Measurements from ENCODE around the gene TMEM94.

TMEM94 gene

GRCh38 chr17:75530837-75531720 is 74.6 kb downstream of the TMEM94 start:
- no peak for DNase-seq

- DNase-seq, result no peak
Measured at GRCh38 chr17:75531721-75532072, 75.3 kb downstream of the TMEM94 start.

DNA sequence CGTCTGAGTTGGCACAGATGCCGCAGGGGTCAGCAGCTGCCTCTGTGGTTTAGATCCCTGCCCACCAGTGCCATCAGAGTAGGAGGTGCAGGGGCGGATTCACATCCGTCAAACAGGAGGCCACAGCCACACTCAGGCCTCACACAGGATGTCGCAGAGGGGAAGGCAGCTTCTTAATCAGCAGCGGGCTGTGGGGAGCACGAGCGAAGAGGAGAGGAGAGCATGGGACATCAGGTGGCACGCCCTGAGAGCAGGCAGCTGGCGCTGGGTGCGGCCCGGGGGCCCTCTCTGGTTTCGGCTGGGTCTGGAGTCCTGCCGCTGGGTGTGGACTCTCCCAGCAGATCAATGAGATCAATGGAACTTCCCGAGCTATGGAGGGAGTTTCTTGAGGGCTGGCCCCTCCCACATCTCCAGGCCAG is 78.7 kb downstream of the TMEM94 start:
- DNase-seq, result peak in 1 of 2 donors; percentile 21

DNA sequence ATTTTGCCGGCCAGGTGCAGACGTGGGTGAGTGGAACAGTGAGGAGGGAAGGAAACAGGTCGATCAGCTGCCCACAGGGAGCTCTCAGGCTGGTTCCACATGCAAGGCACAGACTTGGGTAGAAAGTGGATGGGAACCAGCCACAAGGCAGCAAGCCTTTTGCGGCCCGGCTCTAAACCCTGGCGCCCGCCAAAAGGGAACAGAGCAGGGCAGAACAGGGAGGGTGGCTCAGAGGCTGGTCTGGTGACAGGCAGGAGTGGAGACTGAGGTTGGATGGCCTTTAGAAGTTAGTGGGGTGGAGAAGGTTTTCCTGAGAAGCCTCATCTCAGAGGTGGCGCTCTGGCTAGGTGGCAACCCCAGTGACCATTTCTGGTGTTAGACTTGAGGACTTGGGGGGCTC is 79.4 kb downstream of the TMEM94 start:
- DNase-seq, result no peak

GRCh38 chr17:75536366-75536765 is 79.9 kb downstream of the TMEM94 start:
- DNase-seq, result no peak

GRCh38 chr17:75539967-75540729 is 83.7 kb downstream of the TMEM94 start:
- DNase-seq, result no peak

- no peak for DNase-seq
Measured at GRCh38 chr17:75540923-75541503, 84.6 kb downstream of the TMEM94 start.

DNA sequence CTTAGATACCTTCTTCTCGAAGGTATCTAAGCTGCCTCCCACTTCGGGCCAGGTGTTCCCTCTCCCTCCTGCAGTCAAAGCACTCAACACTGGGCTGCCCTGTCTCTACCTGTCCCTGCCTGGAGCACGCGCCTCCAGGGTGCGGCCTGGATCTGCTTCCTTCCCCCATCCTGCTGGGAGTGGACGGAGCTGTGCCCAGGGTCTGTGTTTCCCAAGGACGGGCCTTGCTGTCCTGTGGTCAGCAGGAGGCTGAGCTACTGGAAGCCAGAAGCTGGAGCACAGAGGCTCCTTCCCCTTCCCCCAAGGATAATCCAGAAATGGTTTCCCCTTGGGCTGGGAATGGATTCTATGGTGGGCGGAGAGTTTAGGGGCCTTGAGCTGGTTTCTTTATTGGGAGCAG is 85.8 kb downstream of the TMEM94 start:
- no peak for DNase-seq

GRCh38 chr17:75542728-75543336 is 86.4 kb downstream of the TMEM94 start:
- DNase-seq, result no peak

DNA sequence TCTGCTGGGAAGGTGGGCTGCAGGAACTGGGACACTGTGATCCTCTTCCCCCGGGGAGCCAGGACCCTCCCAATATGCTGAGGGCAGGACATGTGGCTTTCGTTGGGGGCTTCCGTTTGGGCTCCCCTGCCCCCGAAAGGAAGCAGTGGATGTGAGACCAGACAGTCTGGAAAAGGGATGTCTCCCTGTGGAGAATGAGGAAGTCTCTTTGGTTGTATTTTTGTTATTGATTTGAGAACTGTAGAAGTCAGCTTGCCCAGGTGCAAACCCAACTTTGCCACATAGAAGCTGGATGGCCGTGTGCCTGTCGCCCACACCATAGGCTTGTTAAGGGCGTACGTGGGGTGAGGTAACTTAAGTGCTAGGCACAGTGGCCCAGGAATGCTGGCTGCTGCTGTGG is 87.8 kb downstream of the TMEM94 start:
- no peak for DNase-seq

DNA sequence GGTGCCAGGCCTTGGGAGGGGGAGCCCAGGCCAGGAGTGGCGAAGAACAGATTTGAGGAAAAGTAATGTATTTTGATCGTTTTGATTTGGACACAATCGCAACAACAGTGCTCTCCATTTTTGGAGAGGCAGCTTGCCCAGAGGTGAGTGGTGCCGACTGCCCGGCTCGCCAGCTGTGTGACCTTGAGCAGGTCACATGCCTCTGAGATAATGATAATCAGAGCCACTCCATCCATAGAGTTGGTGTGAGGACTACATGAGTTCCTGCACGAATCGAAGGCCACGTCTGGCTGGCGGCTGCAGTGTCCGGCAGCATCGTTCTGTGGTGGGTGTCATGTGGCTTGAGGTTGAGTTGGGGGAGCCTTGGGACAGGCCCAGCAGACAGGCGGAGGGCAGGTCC is 89.7 kb downstream of the TMEM94 start:
- DNase-seq, result no peak

GRCh38 chr17:75547091-75547490 is 90.7 kb downstream of the TMEM94 start:
- no peak for DNase-seq

GRCh38 chr17:75548813-75549212 is 92.4 kb downstream of the TMEM94 start:
- DNase-seq, result no peak
